HG02884 (cell line): ENCODE measurements around the gene ZKSCAN1.

Experiments
- ATAC-seq: cut with Tn5 transposase; IDR thresholded peaks from one replicate; pipeline ENCODE4 v1.9.1; 2021; ENCODE audit warnings: mild to moderate bottlenecking, moderate library complexity; ENCODE audit not compliant: unreplicated experiment

Gene ZKSCAN1

DNA sequence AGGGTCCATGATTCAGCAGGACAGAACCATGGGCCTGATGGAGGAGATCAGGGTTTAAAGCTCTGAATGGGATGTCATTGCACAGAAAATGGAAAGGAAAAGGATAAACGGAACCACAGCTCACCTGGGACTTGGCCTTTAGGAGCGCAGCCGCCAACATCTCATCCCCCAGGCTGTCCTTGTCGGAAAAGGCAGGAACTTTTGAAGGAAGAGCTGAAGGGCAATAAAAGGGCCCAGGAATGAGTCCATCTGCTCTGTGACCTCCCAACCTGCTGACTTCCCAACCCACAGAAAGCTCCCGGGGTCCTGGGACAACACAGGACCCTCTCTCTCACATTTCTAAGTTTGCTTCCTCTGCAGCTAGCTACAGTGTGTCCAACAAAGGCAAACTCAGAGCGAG, 60.0 kb downstream of the ZKSCAN1 start:
- ATAC-seq, result no peak

GRCh38 chr7:100077205-100077604, 61.8 kb downstream of the ZKSCAN1 start:
- no peak for ATAC-seq

- ATAC-seq, result no peak
Observed at GRCh38 chr7:100079024-100079560, 63.7 kb downstream of the ZKSCAN1 start.

- ATAC-seq, result no peak
Observed at GRCh38 chr7:100080907-100081534, 65.6 kb downstream of the ZKSCAN1 start.

GRCh38 chr7:100081535-100082102, 66.2 kb downstream of the ZKSCAN1 start, which contains the start of gene ZNF3:
TSS of gene ZNF3 (minus strand) at chr7:100081723. CDS start at chr7:100077357, 4,366 bp downstream.
- ATAC-seq, result peak; percentile 84

- no peak for ATAC-seq
Observed at GRCh38 chr7:100082978-100083377, 67.6 kb downstream of the ZKSCAN1 start.

- ATAC-seq, result no peak
Observed at GRCh38 chr7:100085515-100085914, 70.1 kb downstream of the ZKSCAN1 start.

GRCh38 chr7:100087055-100087750, 71.8 kb downstream of the ZKSCAN1 start:
- no peak for ATAC-seq

GRCh38 chr7:100088095-100088620, 72.8 kb downstream of the ZKSCAN1 start:
- no peak for ATAC-seq

- peak; percentile 50 for ATAC-seq
Observed at GRCh38 chr7:100088621-100089457, 73.4 kb downstream of the ZKSCAN1 start, which contains the start of gene COPS6. TSS of gene COPS6 (plus strand) at chr7:100088969. CDS start at chr7:100088991, 22 bp downstream.

DNA sequence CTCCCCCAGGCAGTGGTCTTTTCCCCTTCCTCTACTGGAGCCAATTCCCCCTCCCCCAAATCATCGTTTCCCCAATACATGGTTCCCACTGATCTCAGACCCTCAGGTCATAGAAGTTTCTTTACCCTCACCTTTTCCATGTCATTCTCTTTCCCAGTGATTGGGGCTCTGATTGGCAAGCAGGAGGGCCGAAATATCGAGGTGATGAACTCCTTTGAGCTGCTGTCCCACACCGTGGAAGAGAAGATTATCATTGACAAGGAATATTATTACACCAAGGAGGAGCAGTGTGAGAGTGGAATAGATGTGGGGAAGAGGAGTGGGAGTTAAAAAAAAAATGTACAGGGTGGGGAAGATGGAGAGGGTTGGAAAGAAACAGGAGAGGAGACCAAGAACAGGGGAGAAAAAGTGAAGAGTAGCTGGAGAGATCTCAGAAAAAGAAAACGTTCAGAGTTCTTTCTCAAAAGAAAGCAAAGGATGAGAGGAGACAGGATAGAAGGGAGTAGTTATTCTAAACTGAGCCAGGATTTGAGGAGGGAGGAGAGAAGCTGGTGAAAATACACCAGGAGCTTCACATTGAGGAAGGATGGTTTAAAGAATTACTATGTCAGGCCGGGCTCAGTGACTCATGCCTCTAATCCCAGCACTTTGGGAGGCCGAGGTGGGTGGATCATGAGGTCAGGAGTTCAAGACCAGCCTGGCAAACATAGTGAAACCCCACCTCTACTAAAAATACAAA, 74.2 kb downstream of the ZKSCAN1 start:
- ATAC-seq, result no peak

DNA sequence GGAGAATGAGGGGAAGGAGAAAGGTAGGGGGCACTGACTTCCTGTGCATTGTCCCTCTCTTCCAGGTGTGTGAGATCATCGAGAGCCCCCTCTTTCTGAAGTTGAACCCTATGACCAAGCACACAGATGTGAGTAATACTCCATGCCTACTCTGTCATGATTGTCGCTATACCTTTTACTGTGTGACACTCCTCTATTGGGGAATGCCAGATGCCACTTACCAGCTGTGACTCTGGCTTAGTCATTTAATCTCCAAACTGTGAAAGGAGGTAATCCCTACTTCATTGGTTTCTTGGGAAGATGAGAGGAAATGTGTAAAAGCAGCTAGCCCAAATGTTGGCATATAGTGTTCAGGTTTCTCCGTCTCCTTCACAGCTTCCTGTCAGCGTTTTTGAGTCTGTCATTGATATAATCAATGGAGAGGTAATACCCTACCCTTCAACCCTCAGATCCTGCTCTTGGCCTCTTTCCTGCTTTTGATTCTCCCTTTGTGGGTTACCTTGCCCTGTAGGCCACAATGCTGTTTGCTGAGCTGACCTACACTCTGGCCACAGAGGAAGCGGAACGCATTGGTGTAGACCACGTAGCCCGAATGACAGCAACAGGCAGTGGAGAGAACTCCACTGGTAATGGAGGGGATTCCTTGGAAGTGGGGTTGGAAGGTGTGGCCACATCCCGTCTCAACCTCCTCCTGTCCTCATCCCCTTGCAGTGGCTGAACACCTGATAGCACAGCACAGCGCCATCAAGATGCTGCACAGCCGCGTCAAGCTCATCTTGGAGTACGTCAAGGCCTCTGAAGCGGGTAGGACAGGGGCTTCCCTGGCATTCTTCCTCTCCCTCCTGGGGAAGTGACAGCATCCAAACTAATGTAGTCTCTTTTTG, 75.4 kb downstream of the ZKSCAN1 start:
- ATAC-seq, result no peak
